HG03432 (cell line): ENCODE data around the gene NMNAT3.
A peak's percentile ranks its signal among the peaks of the same experiment; 100 is the strongest.

ENCODE experiments used
- ATAC-seq: cut with Tn5 transposase; IDR thresholded peaks from one replicate; pipeline ENCODE4 v1.9.1; 2021; ENCODE audit warnings: mild to moderate bottlenecking, moderate library complexity; ENCODE audit not compliant: unreplicated experiment

The NMNAT3 gene

GRCh38 chr3:139552632-139553365 is 125.0 kb downstream of the NMNAT3 start:
- no peak for ATAC-seq

GRCh38 chr3:139548801-139549200 is 129.0 kb downstream of the NMNAT3 start:
- ATAC-seq: no peak

- no peak for ATAC-seq
Measured at GRCh38 chr3:139547666-139548065, 130.1 kb downstream of the NMNAT3 start.

DNA sequence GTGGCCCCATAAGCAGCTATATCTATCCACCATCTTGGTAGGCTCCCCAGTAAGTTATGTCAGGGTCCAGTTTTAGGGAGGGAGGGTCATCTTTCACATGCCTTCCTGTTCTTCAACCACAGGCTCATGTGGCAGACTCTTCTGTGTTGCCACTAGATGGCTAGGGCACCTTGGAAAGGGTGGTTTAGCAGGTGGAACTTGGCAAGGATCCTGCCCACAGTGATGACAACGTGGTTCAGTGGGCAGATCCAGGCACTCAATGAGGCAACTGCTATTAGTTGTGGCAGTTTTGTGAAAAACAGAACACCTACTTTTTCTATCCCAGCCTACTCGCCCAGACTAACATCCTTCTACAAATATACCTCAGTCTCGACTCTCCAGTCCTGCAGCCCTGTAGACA is 131.0 kb downstream of the NMNAT3 start:
- ATAC-seq: no peak

DNA sequence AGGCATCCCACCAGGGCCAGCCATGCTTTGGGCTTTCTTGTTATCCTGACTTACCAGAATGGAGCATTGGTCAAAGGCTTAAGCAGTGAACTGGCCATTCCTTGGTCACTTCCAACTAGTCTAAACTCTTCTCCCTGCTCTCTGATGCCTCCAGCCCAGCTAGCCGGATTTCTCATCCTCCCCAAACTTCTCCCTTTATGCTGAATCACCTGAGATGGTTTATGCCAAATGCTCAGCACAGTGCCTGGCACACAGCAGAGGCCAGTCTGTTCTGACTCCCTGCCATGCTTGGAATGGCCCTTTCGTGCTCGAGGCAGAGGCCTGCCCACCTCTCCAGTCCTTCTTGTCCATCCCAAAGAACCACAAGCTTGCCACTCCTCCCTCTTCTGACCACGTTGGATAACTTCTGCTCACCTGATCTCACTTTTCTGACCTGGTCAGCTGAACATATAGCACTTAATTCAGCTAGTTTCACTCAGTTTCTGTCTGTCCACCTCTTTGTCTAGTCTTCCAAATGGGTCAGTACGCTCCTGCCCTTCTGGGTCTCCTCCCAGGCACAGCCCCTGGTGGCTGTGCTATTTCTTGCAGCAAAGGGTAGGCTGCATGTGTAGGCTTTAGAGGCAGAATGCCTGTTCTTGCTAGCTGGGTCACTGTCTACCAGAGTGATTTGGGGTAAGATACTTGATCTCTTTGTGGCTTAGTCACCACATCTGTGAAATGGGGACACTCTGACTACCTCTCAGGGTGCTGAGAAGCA is 136.1 kb downstream of the NMNAT3 start:
- ATAC-seq: no peak

DNA sequence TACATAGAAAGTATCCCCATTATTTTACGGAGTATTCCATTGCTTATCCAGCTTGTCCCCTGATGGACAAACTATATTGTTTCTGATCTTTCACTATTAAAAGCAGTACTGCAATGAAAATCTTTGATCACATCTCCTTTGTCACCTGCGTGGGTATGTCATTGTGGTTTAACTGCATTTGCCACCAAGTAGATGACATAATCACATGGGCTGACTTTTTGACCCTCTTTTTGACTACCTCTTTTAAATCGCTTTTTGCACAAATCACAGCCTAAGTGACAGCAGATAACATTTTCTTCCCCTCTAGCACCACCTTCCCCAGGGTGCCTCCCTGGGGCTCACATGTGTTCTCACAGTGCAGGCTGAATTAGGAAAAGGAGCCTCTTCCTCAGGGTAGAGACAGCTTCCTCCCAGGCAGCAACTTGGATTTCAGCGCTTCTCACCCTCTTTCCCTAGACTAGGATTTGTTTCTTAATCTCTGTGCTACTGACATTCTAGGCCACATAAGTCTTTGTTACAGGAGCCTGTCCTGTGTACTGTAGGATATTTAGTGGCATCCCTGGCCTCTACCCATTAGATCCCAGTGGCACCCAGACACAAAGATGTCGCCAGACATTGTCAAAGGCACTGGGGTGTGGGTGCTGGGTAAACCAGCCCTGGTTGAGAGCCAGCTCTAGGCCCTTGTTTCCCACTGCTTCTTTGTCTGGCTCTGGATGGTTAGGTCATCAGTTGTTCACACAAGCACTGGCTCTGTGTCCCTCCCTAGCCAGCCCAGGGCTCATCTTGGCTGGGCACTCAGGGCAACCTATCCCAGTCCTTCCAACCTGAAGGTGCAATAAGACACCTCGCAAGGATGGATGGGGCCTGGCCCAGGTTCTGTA is 136.9 kb downstream of the NMNAT3 start:
- no peak for ATAC-seq

DNA sequence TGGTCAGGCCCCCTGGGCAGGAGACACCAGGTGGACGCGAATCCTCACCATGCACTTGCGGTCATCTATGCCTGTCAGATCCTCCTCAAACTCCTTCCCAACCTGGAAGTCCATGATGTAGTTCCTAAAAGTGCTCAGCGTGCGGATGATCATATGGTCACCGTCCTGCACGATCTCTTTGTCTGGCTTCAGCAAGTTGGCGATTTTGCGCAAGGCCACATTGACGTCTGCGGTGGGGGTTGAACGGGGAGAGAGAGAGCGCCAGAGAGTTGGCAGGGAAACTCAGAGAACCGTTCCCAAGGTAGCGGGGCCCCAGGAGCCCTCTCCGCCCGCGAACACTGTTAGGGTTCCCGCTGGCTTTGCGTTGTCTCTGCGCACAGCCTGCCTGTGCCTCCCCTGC is 139.0 kb downstream of the NMNAT3 start:
- ATAC-seq: no peak

DNA sequence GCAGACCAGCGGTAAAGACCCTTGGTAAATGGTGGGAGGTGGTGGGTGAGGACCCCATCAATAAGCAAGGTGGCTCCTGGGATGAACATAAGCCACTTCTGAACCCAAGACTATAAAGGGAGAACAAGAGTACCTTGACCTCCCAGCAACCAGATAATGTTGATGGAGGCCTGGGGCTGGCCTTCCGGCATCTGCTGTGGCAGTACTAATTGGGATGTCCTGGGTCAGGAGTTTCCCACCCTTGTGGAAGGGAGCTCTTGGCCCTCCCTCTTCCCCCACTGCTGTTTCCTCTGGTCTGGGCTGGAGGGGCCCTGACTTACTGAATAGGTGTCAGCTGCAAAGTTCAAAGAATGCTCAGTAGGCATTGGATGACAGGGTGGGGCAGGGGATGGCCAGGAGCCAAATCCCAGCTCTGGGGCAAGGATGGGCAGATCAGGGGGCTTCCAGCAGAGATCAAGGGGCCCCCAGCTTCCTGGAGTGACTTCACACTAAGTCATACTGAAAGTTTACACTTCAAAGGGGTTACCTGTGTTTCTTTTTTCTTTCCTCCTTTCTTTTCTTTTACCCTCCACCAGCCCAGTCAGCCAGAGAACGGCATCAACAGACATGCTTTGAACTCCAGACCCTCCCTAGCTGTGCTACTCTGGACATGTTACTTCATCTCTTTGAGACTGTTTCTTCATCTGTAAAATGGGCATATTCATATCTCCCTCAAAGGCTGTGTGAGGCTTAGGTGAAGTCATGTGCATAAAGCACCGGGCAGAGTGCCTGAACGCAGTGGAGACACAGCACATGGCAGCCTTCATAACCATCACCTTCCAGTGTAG is 139.8 kb downstream of the NMNAT3 start:
- ATAC-seq: no peak

DNA sequence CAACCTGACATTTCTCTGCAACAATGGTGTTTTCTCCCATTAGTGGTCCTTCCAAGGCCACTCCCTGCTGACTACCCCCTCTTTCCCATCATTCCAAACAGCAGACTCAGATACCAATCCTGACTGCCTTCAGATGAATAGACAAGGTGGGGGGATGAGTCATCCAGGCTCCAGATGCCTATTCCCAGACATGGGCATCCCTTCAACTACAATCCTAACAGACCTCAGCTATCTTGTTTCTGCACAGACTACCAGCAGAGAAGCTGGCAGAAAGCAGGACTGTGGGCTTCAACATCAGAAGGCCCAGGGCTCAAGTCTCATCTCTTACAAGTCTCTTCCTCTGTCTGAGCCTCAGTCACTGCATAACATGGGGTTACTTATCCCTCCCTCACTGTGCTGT is 140.4 kb downstream of the NMNAT3 start:
- ATAC-seq: no peak

DNA sequence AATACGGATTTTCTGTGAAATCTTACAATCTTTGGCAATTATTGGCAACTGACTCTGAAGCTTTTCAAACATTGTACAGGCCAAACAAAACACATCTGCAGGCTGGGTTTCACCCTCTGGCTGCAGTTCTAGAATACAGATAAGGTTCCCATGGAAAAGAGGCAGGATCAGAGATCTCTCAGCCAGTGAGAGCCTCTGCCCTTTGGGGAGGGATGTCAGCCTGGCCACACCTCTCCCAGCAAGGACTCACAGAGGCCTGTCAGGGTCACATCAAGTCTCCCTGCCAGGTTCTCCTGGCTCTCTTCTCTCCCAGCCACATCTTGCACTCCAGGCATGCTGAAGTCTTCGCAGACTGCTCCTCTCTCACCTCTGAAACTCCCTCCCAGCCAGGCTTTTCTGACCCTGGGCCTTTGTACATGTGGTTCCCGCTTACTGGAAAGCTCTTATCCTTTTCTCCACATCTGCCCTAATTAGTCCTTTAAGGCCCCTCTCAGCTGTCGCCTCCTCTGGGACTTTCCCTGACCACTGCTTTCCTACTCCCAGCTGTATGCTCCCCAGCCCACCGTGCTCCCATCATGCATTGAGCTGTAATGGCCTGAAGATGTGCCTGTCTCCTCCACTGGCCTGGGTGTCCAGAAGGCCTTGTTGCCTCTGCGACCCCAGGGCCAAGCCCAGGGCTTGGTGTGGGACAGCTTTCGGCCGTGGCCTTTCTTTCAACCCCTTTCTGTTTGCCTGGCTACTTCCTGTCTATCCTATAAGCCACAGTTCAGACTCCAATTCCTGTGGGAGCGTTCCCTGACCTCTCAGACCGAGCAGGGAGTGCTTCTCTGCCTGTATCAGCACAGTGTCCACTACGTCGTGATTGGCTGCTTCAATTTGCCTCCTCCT is 142.5 kb downstream of the NMNAT3 start:
- no peak for ATAC-seq

GRCh38 chr3:139534455-139534812 is 143.3 kb downstream of the NMNAT3 start:
- ATAC-seq: peak; percentile 66

DNA sequence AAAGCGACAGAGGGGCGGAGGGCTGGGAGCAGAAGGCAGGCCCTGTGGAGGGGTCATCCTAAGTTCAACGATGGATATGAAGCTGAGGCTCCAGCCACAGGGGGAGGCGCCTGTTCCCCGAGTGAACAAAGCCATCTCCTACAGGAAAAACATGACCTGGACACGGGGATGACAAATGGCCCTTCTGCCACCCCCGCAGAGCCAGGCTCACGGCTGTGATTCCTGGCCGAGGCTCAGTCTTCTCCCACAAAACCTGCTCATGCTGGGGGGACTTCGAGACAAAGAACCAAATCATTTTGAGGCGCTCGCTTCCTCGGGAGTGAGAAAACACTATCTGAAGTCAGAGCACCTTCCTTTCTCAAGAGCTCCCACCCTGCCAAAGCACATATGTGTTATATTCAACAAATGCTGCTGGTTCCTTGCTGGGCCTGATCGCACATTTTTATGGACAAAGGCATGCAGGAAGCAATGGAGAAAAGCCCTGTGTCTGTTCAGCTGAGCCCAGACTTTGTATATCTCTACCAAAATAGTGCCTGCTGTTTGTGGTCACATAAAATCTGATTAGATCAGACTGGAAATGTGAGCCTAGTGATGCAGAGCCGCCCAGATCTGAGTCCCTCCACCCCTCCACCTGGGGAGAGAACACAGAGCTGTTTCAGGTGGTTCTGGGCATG is 143.9 kb downstream of the NMNAT3 start:
- ATAC-seq: peak; percentile 48

- no peak for ATAC-seq
Measured at GRCh38 chr3:139532976-139533375, 144.8 kb downstream of the NMNAT3 start.

DNA sequence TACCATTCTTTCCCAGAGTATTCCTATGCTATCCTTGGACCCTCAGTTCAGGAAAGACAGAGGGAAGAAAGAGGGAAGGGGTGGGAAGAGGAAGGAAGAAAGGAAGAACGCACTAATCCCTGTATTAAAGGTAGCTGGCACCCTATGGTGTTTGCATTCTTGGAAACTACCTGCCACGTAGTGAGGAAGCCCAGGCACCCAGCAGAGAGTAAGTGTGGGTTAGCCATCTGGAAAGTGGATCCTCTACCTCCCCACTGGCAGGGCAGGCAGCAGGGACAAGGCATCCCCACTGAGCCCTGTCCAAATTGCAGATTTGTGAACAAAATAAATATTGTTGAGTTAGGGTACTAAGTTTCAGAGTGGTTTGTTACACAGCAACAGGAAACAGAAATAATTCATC is 147.1 kb downstream of the NMNAT3 start:
- ATAC-seq: no peak

GRCh38 chr3:139529662-139530061 is 148.1 kb downstream of the NMNAT3 start:
- ATAC-seq: no peak

- no peak for ATAC-seq
Measured at GRCh38 chr3:139528924-139529323, 148.8 kb downstream of the NMNAT3 start.

GRCh38 chr3:139528281-139528680 is 149.5 kb downstream of the NMNAT3 start:
- no peak for ATAC-seq

GRCh38 chr3:139527265-139527664 is 150.5 kb downstream of the NMNAT3 start:
- no peak for ATAC-seq

DNA sequence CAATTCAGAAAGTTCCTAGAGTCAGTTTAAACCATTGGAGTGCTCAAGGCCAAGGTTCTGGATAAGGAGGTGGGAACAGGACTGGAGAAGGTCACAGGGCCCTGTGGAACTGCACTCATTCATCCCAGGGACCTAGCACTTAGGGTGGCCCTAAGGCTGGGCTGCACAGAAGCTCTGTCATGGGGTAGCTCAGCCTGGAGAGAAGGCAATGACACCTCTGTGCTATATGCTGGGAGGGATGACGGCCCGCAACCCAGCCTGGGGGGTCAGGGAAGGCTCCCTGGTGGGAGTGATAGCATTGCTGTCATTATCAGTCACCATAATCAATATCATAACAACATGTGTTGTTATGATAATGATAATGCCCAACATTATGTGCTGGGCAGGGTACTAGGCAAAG is 151.6 kb downstream of the NMNAT3 start:
- no peak for ATAC-seq
